GM23338 (cell line): ENCODE results near the gene MAP3K10.

Experiments used
- CREB1 ChIP-seq: fragments of 250-450 bp; sonication (Bioruptor Pico); IDR thresholded peaks from 2 replicates; pipeline ENCODE4 v1.5.0; 2020; ENCODE audit warnings: low read depth, mild to moderate bottlenecking, moderate library complexity
- CTCF ChIP-seq, 2 experiments: fragments of 200-600 bp in 1 of 2; sonication (generic) in 1 of 2; conservative IDR thresholded peaks; 2 replicates each; pipeline versions ENCODE4 v1.5.1 to v1.6.1; 2016 to 2017; ENCODE audit warnings: antibody characterized with exemption in 2 of 2, low read depth in 2 of 2, mild to moderate bottlenecking in 2 of 2, moderate library complexity in 1 of 2
- EZH2 ChIP-seq: fragments of 200-600 bp; sonication (generic); IDR thresholded peaks from one replicate; pipeline ENCODE4 v1.8.0; 2017; ENCODE audit warnings: antibody characterized with exemption, mild to moderate bottlenecking, low read depth; ENCODE audit not compliant: unreplicated experiment
- POLR2AphosphoS5 ChIP-seq: IDR thresholded peaks from 2 replicates; pipeline ENCODE4 v1.6.1; 2016; ENCODE audit warnings: antibody characterized with exemption, low read depth
- REST ChIP-seq: IDR thresholded peaks from one replicate; pipeline ENCODE4 v1.6.1; 2018; ENCODE audit warnings: antibody characterized with exemption; ENCODE audit not compliant: unreplicated experiment
- STAT1 ChIP-seq: IDR thresholded peaks from one replicate; pipeline ENCODE4 v1.6.1; 2016; ENCODE audit warnings: antibody characterized with exemption; ENCODE audit not compliant: unreplicated experiment

DNA sequence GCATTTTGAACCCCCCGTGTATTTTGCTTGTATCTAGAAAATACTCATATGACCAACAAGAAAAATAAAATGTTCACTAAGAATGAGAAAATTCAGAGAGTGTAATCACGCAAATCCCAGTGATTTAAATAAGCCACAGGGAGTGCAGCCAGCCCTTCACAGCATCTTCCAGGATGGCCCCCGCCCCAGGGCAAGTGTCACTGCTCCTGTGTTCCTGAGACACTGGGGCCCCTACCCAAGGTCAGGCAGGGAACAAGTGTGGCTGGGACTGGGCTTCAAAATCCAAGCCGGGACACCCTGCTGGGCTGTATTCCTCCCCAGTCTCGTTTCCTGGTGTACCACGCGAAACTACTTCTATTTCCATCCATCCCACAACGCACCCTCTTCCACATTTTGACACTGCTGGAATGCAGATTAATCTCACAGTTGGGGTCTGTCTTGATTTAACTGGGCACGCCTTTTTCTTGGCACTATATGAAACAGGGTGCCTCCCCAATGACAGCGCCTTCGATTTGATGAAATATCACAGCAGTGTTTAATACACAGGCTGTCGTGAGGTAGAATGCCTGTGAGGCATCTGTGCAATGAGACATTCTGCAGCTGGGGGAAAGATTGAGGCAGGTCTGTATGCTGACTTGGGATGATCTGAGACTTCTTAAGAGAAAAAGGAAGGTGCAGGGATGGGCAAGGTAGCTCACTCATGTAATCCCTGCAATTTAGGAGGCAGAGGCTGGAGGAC is 53.5 kb downstream of the MAP3K10 start:
- TF ChIP-seq CREB1 (CRISPR knock-in tag) = no peak
- TF ChIP-seq CTCF (conservative IDR thresholded peaks at IDR 0.05; ENCODE audit: low read depth in 2 of 2) = no peak
- no peak for TF ChIP-seq EZH2
- no peak for TF ChIP-seq STAT1
- TF ChIP-seq REST = no peak
- no peak for TF ChIP-seq POLR2AphosphoS5
